NCI-H2107 (cell line): Measurements from ENCODE around the gene MAPK1.
"Not testable (repeated sequence)": the region's sequence is repeated elsewhere in the genome, so short reads cannot be mapped to it uniquely, and the experiment has no call there.

Experiments
- DNase-seq: peaks from one replicate; lab custom pipeline; 2025; lab: John Stamatoyannopoulos, UW

Gene MAPK1

DNA sequence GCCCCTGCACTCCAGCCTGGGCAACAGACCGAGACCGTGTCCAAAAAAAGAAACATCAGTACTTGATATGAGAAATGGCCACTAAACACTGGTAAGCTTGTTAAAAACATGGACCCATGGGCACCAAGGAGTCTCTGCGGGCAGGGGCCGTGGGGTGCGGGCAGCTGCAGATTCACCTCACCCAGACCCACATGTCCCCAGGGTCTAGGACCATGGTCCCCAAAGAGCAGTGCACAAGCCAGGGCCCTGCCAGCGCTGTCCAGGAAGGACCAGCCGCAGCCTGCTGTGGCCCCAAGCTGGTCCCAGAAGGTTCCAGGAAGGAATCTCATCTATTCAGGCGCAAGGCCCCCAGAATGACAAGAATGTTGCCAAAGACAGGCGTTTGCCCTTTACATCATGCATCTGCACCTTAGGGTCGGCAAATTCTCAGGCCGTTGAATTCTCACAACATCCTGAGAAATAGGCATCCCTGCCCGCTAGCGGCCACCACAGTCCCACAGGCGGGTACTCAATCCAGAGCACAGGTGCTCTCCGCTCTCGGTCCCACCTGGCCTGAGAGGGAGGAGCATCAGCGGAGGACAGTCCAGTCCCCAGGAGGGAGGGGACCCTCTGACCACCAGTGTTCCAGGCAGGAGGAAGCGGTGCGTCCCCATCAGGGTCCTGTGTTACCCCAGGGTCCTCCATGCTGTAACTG, 141.3 kb downstream of the MAPK1 start:
- DNase-seq = no peak

DNA sequence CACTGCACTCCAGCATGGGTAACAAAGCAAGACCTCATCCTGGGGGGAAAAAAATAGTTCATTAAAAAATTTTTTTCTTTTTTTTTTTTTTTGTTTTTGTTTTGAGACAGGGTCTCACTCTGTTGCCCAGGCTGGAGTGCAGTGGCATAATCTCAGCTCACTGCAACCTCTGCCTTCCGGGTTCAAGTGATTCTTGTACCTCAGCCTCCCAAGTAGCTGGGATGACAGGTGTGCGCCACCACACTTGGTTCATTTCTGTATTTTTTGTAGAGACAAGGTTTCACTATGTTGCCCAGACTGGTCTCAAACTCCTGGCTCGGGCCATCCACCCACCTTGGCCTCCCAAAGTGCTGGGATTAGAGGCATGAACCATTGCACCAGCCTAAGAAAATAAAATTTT, 142.9 kb downstream of the MAPK1 start:
- not testable (repeated sequence) for DNase-seq

DNA sequence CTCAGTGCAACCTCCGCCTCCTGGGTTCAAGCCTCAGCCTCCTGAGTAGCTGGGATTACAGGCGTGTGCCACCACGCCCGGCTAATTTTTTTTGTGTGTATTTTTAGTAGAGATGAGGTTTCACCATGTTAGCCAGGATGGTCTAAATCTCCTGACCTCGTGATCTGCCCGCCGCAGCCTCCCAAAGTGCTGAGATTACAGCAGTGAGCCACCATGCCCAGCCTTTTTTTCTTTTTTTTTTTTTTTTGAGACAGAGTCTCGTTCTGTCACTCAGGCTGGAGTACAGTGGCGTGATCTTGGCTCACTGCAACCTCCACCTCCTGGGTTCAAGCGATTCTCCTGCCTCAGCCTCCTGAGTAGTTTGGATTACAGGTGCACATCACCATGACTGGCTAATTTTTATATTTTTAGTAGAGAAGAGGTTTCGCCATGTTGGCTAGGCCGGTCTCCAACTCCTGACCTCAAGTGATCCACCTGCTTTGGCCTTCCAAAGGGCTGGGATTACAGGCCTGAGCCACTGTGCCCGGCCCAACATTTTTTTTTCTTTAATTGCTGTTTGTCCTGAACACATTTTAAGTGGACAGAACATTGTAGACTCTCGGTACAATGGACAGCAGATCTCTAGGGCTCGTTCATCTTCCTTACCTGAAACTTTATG, 146.1 kb downstream of the MAPK1 start:
- not testable (repeated sequence) for DNase-seq

DNA sequence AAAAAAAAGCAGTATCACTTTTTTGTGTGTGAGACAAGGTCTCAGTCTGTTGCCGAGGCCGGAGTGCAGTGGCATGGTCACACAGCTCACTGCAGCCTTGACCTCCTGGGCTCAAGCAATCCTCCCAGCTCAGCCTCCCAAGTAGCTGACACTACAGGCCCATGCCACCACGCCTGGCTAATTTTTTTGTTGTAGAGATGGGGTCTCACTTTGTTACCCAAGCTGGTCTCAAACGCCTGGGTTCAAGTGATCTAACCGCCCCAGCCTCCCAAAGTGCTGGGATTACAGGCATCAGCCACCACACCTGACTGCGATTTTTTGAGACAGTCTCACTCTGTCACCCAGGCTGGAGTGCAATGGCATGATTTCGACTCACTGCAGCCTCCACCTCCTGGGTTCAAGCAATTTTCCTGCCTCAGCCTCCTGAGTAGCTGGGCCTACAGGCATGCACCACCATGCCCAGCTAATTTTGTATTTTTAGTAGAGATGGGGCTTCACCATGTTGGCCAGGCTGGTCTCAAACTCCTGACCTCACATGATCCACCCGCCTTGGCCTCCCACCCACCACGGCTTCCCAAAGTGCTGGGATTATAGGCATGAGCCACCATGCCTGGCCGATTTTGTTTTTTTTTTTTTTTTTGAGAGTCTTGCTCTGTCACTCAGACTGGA, 147.1 kb downstream of the MAPK1 start:
- DNase-seq = not testable (repeated sequence)

DNA sequence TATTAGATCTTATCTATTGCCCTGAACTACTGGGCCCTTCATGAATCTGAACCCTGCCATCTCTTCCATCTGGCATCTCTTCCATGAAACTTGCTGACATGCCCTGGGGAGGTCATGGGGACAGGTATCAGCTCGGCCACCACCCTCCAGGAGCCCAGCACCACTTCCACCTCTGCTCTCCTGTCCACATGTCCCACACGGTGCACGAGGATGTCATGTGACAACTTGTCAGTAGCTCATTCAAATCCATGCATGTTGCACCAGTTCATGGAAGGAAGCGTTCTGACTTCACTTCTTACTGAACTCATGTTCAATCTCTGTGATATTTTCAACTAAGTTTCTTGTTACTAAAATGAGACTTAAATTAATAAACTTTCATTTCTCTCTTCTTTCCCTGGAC, 148.4 kb downstream of the MAPK1 start:
- DNase-seq = no peak

DNA sequence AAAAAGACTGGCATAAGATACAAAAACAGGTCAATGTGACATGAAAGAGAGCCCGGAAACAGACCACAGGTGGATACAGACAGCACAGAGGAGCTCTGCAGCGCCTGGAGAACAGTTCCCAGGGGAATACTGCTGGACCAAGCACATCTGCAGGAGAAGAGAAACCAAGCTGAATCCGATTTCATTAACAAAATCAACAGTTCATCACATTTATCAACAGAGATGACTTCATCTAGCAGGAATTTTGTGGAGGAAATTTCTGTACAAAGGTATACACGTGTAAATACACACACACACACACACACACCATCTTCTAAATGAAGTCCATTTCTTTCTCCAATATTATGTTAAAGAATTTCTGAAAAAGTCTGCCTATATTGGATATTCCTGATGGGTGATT, 148.9 kb downstream of the MAPK1 start:
- no peak for DNase-seq

DNA sequence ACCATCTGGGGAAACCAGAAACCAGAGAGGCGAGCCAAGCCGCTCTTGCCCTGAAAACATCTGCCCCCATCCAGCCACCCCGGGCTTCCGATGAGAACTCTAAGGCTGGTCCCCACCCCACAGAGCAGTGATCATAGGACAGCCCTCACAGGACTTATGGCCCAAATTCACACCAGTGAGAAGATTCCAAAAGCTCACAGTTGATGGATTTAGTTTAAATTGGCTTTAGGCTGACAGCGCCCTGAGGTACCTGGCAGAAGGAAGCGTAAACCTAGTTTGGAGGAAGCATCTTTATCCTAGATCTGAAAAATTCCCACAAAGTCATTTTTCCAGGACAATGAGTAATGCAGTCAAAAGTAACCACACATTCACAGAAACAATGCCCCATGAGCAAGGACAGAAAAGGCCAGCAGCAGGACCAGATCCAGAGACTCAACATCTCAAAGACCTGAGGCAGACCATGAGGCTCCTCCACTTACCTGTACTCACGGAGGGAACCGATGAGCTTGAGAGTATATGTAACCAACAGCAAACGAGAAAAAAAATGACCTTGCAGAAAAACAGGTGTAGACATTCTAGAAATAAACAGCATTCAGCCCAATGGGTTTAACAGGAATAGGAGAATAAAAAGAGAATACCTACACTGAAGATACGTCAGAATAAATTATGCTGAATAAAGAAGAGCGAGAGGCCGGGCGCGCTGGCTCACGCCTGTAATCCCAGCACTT, 150.9 kb downstream of the MAPK1 start:
- DNase-seq = not testable (repeated sequence)

DNA sequence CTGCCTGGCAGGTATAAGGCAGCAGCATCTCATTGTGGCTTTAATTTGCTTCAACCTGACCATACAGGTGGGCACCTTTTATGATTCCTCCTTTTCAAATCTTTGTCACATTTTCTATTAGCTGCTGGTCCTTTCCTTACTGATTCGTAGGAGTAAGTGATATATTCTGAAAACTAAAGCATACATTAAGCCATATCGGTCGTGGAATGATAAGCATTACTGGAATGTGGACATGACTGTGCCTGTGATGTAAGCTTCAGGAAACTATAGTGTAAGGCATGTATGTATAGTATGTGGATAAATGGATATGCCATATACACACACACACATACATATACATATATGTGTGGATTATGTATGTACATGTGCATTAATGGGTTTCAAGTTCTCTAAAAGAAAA, 152.7 kb downstream of the MAPK1 start:
- DNase-seq = no peak

DNA sequence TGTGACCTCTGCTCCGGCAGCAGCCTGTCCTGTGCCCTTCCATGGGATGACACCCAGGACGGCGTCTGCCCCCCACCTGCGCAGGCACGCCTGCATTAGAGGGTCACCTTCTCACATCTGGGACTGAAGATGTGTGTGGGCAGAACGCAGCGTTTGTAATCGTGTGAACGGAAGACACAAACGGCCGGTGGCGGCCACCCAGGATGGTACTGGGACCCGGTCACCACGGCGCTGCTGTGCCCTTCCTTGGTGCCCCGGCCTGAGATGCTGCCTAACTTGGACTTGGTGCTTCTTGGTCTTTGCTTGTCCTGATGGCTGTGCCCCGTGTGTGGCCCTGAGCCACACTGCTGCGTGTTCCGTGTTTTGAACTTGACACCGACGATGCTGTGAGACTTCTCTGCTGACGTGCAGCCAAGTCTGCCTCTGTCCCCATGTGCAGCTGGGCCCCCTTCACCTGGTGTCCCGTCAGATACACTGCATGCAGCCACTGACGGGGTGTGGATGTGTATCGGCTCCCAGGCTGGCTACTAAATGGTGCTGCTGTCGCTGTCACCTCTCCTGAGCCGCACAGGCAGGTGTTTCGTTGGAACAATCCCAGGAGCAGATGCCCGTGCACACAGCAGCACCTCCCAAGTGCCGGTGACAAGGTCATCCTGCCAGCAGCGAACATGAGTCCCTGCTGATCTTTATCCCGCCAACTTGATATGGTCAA, 153.2 kb downstream of the MAPK1 start:
- no peak for DNase-seq

DNA sequence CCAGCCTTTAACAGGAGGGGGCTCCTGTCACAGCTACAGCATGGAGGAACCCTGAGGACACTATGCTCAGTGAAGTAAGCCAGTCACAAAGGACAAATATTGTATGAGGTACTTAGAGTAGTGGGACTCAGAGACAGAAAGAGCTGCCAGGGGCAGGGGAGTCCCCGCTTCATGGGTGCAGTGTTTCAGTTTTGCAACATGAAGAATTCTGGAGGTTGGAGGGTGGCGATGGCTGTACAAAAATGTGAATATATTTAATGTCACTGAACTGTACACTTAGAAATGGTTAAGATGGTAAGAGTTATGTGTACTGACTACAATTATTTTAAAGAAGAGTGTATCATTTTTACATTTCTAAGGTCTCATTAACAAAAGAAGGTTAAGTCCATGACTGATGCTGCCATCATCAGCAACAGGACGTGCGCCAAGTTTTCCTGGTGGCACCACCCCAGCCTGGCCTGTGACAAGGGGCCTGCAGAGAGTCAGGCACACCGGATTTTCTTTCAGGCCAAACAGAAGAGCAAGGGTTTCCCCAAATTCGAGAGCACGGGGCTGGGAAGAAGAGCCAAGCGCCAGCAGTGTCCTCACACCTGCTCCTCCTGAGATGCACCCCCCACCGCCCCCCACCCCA, 153.9 kb downstream of the MAPK1 start:
- DNase-seq = no peak

DNA sequence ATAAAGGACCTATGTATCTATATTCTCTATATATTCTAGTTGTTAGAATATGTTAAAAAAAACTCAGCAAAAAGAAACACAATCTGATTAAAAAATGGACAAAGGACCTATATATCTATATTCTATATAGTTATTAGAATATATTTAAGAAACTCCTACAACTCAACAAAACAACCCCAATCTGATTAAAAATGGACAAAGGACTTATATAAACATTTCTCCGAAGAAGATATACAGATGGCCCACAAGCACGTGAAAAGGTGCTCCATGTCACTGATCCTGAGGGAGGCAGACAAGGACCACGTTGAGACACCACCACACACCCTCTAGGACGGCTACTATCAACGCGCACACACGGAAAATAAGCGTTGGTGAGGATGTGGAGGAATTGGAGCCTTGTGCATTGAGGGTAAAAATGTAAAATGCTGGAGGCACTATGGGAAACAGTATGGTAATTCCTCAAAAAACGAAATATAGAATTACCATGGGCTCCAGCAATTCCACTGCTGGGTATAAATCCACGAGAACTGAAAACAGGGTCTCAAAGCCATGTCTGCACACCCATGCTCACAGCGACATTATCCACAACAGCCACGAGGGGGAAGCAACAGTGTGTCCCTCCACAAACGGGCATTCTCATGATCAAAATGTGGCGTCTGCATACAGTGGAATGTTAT, 154.6 kb downstream of the MAPK1 start:
- no peak for DNase-seq

DNA sequence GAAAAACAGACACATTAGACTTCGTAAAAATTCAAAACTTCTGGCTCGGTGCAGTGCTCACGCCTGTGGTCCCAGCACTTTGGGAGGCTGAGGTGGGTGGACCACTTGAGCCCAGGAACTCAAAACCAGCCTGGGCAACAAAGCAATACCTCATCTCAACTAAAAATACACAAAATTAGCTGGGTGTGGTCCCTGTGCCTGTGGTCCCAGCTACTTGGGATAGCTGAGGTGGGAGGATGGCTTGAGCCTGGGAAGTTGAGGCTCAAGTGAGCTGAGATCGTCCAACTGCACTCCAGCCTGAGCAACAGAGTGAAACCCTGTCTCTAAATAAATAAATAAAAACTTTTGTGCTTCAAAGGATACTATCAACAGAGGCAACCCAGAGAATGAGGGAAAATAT, 155.6 kb downstream of the MAPK1 start:
- DNase-seq = no peak

DNA sequence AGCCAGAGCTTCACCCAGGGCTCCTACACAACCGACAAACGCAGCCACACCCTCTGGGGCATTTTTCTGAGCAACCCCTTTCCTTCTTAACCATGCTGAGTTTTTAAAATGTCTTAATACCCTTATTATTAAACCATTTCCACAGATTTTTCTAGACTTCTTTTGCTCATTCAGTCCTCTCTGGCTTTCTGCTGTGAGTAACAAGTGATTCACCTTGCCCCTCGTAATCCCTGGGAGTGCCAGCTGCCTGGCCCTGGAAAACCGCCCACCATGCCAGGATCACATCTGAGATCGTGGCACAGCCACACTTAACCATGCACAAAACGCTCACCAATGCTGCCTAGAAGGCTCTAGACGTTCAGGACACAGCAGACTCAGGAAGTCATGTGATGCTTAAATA, 157.3 kb downstream of the MAPK1 start:
- no peak for DNase-seq

DNA sequence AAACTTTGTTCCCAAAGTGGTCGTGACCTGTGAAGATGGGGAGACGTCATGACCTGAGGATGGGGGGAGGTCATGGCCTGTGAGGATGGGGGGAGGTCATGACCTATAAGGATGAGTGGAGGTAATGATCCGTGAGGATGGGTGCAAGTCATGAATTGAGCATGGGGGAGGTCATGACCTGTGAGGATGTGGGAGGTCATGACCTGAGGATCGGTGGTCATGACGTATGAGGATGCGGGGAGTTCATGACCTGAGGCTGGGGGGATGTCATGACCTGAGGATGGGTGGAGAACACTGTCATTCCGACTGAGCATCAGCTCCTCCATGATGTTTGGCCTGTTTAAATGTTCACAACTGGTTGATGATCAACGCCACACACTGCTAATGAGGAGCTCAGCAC, 157.8 kb downstream of the MAPK1 start:
- DNase-seq = no peak

DNA sequence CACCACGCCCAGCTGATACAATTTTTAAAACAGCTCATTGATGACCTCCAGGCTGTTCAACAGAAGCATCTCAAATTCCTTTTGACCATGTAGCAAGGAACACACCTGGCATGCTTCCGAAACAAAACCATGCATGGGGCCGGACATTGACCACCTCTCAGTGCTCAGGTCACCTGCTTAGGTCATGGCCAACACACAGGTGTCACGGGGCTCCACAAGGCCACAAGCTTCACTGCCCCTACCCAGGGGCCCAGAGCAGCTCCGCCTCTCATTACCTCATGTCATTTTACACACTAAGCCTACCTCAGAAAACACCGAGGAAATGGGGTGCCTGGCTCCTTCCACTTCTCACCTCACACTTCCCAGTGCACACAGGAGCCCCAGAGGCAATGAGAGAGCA, 158.5 kb downstream of the MAPK1 start:
- no peak for DNase-seq

DNA sequence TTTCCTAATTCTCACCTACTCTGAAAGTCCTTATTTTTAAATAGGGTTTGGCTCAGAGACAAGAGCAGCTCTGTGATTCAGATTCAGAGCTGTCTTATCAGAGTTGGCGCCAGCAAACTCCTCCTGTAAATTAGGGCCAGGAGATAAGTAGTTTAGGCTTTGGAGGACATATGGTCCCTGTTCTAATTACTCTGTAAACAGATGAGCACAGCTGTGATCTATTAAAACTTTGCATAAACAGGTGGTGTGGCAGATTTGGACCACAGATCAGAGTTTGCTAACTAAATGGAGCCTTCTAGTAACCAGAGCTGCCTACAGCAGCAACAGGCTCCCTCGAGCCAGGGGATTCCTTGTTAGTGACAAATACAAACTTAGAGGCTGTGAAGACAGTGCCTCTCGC, 159.8 kb downstream of the MAPK1 start:
- DNase-seq = no peak
